GM18858 (cell line): ENCODE results near the gene TEX53.
A peak's percentile ranks its signal among the peaks of the same experiment; 100 is the strongest.

Experiments used
- ATAC-seq: cut with Tn5 transposase; IDR thresholded peaks from one replicate; pipeline ENCODE4 v1.9.1; 2021; ENCODE audit not compliant: unreplicated experiment

The TEX53 gene

GRCh38 chr9:114607671-114608524, 49.7 kb downstream of the TEX53 start:
- peak; percentile 43 for ATAC-seq

- no peak for ATAC-seq
Observed at GRCh38 chr9:114606597-114607207, 50.9 kb downstream of the TEX53 start.
